Dendritic cell treated with granulocyte-macrophage colony-stimulating factor and Interleukin-4, amounts not matched to agents 40 ng/mL and 50 ng/mL, for 4 days (primary cell): ENCODE measurements around the gene ADAMTS7.
"Not testable (repeated sequence)": the region's sequence is repeated elsewhere in the genome, so short reads cannot be mapped to it uniquely, and the experiment has no call there.

Source experiments
- H3K27ac Mint-ChIP-seq: one replicate; pipeline ENCODE4 v1.8.0; 2022; ENCODE audit warnings: mild to moderate bottlenecking, mixed read lengths
- H3K27me3 Mint-ChIP-seq: one replicate; pipeline ENCODE4 v1.8.0; 2022; ENCODE audit warnings: mild to moderate bottlenecking, mixed read lengths
- H3K36me3 Mint-ChIP-seq: one replicate; pipeline ENCODE4 v1.8.0; 2022; ENCODE audit warnings: low read depth, mixed read lengths
- H3K4me1 Mint-ChIP-seq: one replicate; pipeline ENCODE4 v1.8.0; 2022; ENCODE audit warnings: low read depth, mixed read lengths
- H3K4me3 Mint-ChIP-seq: one replicate; pipeline ENCODE4 v1.8.0; 2022; ENCODE audit warnings: mild to moderate bottlenecking, moderate library complexity, mixed read lengths
- H3K9me3 Mint-ChIP-seq: one replicate; pipeline ENCODE4 v1.8.0; 2022; ENCODE audit warnings: mixed read lengths
- intact Hi-C: fragments of 100-400 bp; cut with micrococcal nuclease; formaldehyde crosslinking; loops from one replicate; pipeline ENCODE4 v1.15.0; 2022

ADAMTS7 gene

GRCh38 chr15:78768531-78769408 lies 42.5 kb downstream of the ADAMTS7 start:
- Mint-ChIP-seq H3K4me1 (no peaks in the 10 kb centered on the region), H3K9me3 (no peaks in the 10 kb centered on the region), H3K4me3 (no peak overlapping the region), H3K27ac (no peak overlapping the region), H3K27me3 (peaks cover 1% of the 10 kb centered on the region), H3K36me3 (no peaks in the 10 kb centered on the region)
- intact Hi-C loops = no loop called here

DNA sequence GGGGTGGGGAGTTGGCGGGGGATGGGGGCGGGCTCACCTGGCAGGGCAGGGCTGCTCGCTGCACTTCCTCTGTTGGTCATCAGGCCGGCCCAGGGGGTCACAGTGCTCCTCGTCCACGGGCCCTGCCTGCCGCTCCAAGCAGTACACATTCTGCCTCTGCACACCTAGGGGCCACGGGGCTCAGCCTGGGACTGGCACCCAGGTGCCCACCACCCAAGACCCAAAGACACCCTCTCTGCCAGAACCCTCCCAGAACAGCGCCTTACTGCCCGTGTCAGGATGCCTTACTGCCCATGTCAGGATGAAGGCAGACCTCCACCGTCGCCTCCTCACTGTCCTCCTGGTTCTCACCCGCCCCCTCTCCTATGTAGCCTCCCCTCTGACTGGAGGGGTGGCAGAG lies 43.2 kb downstream of the ADAMTS7 start:
- no peak overlapping the region for H3K27ac Mint-ChIP-seq
- H3K4me1 Mint-ChIP-seq = no peaks in the 10 kb centered on the region
- no peaks in the 10 kb centered on the region for H3K36me3 Mint-ChIP-seq
- intact Hi-C loops = no loop called here
- peaks cover 1% of the 10 kb centered on the region for H3K27me3 Mint-ChIP-seq
- no peaks in the 10 kb centered on the region for H3K9me3 Mint-ChIP-seq
- no peak overlapping the region for H3K4me3 Mint-ChIP-seq

DNA sequence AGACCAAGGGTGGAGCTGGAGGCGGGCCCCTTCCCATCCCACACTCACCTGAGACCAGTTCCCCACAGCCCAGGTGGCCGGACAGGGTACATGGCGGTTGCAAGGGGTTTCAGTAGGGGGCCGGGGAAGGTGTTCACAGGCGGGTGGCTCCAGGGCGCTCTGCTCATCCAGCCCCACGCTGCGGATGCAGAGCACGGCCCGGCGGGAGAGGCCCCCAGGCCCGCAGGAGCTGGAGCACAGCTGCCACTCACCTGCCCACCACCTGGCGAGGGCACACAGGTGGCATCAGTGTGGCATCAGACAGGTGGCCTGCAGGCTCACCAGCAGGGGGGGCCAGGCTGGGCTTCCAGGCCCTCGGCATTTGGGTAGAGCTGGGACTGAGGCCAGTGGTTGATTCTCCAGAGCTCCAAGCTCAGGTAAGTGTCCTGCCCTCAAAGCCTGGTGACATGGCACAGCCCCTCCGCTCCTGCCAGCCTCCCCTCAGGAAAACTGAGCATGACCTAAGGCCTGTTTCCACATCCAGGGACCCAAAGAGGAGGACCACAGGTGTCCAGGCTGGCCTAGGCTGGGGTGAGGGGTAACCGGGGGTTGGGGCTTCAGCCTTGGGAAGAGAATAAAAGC lies 43.8 kb downstream of the ADAMTS7 start:
- Mint-ChIP-seq H3K4me3 (no peak overlapping the region), H3K27ac (no peak overlapping the region), H3K4me1 (no peaks in the 10 kb centered on the region), H3K27me3 (peaks cover 1% of the 10 kb centered on the region), H3K36me3 (no peaks in the 10 kb centered on the region), H3K9me3 (no peaks in the 10 kb centered on the region)
- intact Hi-C loops = no loop called here

- intact Hi-C loops, H3K4me3 Mint-ChIP-seq, H3K27ac Mint-ChIP-seq, H3K27me3 Mint-ChIP-seq, H3K36me3 Mint-ChIP-seq, H3K9me3 Mint-ChIP-seq, H3K4me1 Mint-ChIP-seq: not testable (repeated sequence)
Measured at GRCh38 chr15:78766641-78767071, 44.6 kb downstream of the ADAMTS7 start.

DNA sequence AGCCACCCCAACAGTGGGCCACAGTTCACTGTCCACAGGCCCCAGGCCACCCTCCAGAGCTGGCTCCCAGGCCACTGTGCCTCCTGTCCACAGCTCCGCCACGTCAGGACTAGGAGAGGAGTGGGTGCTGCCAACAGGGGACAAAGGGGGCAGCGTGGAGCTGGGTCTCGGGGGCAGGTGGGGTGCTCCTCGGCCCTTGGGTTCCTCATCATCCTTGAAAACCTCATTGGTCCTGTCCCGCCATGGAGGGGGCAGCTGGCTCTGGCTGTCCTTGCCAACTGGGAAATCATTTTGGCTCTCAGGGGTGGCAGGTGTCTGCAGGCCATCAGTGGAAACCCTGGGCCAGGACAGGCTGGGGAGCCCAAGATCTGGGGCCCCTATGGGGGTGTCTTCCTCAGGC lies 45.2 kb downstream of the ADAMTS7 start:
- Mint-ChIP-seq H3K4me1 (no peaks in the 10 kb centered on the region), H3K4me3 (no peak overlapping the region), H3K9me3 (no peaks in the 10 kb centered on the region), H3K27ac (no peak overlapping the region), H3K36me3 (no peaks in the 10 kb centered on the region), H3K27me3 (peaks cover 1% of the 10 kb centered on the region)
- intact Hi-C loops = no loop called here

DNA sequence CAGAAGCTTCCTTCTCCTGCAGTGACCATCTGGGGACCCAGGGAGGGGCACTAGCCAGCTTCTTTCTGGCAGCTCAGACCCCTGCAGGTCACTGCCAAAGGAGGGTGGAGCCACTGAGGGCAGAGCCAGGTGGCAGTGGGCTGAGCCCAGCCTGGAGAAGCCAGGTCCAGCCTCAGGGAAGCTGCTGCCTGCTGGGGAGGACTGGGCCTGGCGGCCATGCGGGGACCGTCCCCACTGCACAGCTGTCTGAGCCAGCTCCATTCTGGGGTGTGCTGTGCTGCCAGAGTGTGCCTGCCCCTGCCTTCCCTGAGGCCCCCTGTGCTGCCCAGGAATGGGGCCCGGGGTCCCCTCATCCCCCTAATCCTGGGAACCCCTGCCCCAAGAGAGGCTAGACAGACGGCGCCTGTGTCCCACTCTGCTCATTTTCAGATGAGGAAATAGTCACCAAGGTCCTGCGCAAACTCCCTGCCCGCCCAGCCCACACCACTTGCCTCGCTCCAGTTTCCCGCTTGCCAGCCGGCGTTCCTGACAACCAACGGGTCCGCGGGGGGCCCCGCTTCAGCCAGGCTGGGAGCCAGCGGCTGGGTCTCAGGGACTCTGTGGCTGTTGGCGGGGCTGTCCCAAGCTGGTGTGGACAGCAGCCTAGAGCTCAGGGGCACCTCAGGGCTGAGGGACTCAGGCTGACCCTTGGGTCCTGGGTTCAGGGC lies 46.0 kb downstream of the ADAMTS7 start:
- H3K27ac Mint-ChIP-seq, H3K27me3 Mint-ChIP-seq, H3K4me1 Mint-ChIP-seq, intact Hi-C loops, H3K4me3 Mint-ChIP-seq, H3K36me3 Mint-ChIP-seq, H3K9me3 Mint-ChIP-seq: not testable (repeated sequence)

DNA sequence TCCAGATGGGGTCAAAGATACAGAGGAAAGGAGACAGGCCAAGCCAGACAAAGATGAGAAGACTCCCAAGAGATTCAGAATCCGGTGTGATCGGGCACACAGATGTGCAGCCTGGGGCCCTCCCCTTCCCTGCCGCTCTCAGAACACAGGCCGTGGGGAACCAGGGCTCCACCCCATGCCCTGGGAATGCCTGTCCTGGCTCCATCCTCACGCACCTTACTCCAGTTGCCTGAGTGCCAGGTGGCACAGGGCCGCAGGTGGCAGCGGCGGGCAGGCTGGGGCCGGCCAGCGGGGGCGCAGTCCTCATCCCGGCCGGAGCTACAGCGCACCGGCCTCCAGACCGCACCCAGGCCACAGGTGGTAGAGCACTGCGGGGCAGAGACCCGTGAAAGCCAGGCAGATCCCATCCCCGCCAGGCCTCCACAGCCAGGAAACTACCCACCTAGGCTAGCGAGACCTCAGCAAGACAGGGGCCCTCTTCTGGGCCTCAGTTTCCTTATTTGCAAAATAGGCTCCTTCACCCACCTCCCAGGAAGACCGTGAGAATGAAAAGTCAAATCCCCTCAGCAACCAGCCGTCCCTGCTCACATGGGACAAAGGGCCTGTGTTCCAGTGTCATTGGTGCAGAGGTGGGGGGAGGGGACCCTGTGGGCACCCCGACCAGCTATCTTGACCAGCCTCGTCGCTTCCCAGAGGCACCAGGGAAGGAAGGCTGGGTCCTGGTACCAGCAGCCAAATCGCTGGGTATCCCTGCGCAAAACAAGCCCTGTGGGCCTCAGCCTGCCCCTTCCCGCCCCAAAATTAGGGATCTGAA lies 46.7 kb downstream of the ADAMTS7 start:
- intact Hi-C loops, H3K27ac Mint-ChIP-seq, H3K36me3 Mint-ChIP-seq, H3K9me3 Mint-ChIP-seq, H3K4me3 Mint-ChIP-seq, H3K27me3 Mint-ChIP-seq, H3K4me1 Mint-ChIP-seq: not testable (repeated sequence)

- H3K27ac Mint-ChIP-seq = no peak overlapping the region
- no peaks in the 10 kb centered on the region for H3K36me3 Mint-ChIP-seq
- H3K27me3 Mint-ChIP-seq = no peaks in the 10 kb centered on the region
- H3K4me3 Mint-ChIP-seq = no peak overlapping the region
- intact Hi-C loops = no loop called here
- H3K9me3 Mint-ChIP-seq = no peaks in the 10 kb centered on the region
- no peaks in the 10 kb centered on the region for H3K4me1 Mint-ChIP-seq
Measured at GRCh38 chr15:78763796-78764241, 47.4 kb downstream of the ADAMTS7 start.

- no peaks in the 10 kb centered on the region for H3K27me3 Mint-ChIP-seq
- H3K27ac Mint-ChIP-seq = no peak overlapping the region
- intact Hi-C loops = no loop called here
- H3K4me1 Mint-ChIP-seq = no peaks in the 10 kb centered on the region
- H3K4me3 Mint-ChIP-seq = no peak overlapping the region
- H3K36me3 Mint-ChIP-seq = no peaks in the 10 kb centered on the region
- no peaks in the 10 kb centered on the region for H3K9me3 Mint-ChIP-seq
Measured at GRCh38 chr15:78762985-78763795, 48.1 kb downstream of the ADAMTS7 start.

DNA sequence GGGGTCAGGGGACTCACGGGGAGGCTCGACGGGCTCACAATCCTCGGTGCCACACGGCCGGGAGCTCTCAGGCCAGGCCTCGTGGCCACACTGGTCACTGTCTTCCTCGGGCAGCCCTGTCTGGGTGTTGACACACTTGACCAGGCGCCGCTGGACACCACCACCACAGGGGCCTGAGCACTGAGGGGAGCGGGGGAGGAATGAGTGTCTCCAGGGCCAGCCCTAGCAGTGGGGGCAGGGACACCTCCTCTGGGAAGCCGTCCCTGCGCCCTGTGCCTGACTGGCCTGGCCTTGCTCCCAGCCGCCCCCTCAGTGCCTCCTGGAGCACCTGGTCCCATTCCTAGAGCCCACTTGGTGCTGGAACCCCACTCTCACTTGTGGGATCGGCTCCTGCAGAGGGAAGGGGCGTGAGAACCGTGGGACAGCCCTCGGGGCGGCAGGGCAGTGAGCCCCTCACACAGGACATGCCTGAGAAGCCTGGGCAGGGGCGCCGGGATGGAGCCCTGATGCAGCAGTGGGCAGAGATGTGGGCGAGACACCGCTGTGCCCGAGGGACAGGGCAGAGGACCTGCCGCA lies 48.8 kb downstream of the ADAMTS7 start:
- H3K27ac Mint-ChIP-seq, H3K4me1 Mint-ChIP-seq, intact Hi-C loops: not testable (repeated sequence)

GRCh38 chr15:78761891-78762385 lies 49.3 kb downstream of the ADAMTS7 start:
- Mint-ChIP-seq H3K36me3 (no peaks in the 10 kb centered on the region), H3K4me3 (no peak overlapping the region), H3K4me1 (no peaks in the 10 kb centered on the region), H3K27me3 (no peaks in the 10 kb centered on the region), H3K27ac (no peak overlapping the region), H3K9me3 (no peaks in the 10 kb centered on the region)
- intact Hi-C loops = no loop called here

More for the DNA sequence above, 48.8 kb downstream of the ADAMTS7 start:
- H3K27me3 Mint-ChIP-seq, H3K4me3 Mint-ChIP-seq, H3K36me3 Mint-ChIP-seq, H3K9me3 Mint-ChIP-seq: not testable (repeated sequence)

DNA sequence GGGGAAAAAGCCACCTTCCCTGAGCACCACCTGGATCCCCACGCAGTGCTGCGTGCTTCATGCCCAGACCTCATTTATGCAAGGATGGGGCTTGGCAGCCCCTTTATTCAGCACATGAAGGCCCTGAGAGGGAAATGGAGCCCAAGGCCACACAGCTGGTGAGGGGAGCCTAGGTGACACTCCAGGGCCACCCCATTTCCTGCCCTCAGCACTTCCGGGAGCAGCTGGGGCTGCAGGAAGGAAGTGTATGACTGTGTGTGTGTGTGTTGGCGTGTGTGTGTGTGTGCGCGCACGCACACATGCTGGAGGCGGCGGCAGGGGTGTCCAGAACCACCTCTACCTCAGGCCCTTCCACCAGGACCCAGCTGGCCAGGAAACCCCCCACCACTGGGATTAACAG lies 49.8 kb downstream of the ADAMTS7 start:
- H3K9me3 Mint-ChIP-seq, H3K4me3 Mint-ChIP-seq, H3K36me3 Mint-ChIP-seq, intact Hi-C loops, H3K27me3 Mint-ChIP-seq, H3K27ac Mint-ChIP-seq, H3K4me1 Mint-ChIP-seq: not testable (repeated sequence)

DNA sequence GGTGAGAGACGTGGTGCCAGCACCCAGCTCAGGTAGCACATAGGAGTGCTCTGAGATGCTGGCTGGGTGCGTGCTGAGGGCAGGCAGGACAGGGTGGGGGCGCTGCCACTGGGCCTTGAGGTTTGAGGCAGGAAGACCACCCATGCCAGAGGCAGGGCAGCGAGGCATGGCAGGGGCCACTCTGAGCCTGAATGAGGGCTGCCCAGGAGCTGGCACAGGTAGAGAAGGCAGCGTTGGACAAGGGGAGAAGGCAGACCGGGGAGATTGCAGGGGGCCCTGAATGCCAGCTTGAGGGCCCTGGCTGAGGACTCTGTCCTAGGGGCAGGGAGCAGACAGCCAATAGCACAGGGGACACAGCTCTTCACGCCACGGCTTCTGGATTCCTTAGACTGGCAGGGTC lies 50.2 kb downstream of the ADAMTS7 start:
- H3K9me3 Mint-ChIP-seq = no peaks in the 10 kb centered on the region
- no peaks in the 10 kb centered on the region for H3K27me3 Mint-ChIP-seq
- H3K4me1 Mint-ChIP-seq = no peaks in the 10 kb centered on the region
- no peaks in the 10 kb centered on the region for H3K36me3 Mint-ChIP-seq
- H3K27ac Mint-ChIP-seq = no peak overlapping the region
- intact Hi-C loops = no loop called here
- no peak overlapping the region for H3K4me3 Mint-ChIP-seq
